Activated B cell treated with CpG ODN at 0.5 μM for 24 hours (primary cell): Measurements from ENCODE around the gene GIPC3. TPM values are rescaled to one million over a fixed set of nuclear protein-coding genes. Genes with fewer than 3 reads are reported as not detected.

ENCODE experiments used
- ATAC-seq: fragments of 200-7000 bp; cut with Tn5 transposase; one replicate; pipeline ENCODE4 v1.10.0; 2021; ENCODE audit warnings: low read depth, mild to moderate bottlenecking, moderate library complexity
- CTCF ChIA-PET: fragments of 350-600 bp; sonication (Branson Sonifier 250); formaldehyde crosslinking; loops from one replicate; lab custom pipeline; 2021; ENCODE audit warnings: antibody characterized with exemption; lab: Charles Lee
- POLR2A ChIA-PET: fragments of 350-600 bp; sonication (Branson Sonifier 250); formaldehyde crosslinking; loops from one replicate; lab custom pipeline; 2021; ENCODE audit warnings: antibody characterized with exemption; lab: Charles Lee
- DNase-seq: peaks from one replicate; pipeline ENCODE4 v3.0.0; 2022
- H3K27ac Mint-ChIP-seq: one replicate; pipeline ENCODE4 v1.8.0; 2020; ENCODE audit warnings: mixed read lengths
- H3K27me3 Mint-ChIP-seq: one replicate; pipeline ENCODE4 v1.8.0; 2021; ENCODE audit warnings: mixed read lengths
- H3K36me3 Mint-ChIP-seq: one replicate; pipeline ENCODE4 v1.8.0; 2021; ENCODE audit warnings: low read depth, mixed read lengths
- H3K4me1 Mint-ChIP-seq: one replicate; pipeline ENCODE4 v1.8.0; 2021; ENCODE audit warnings: mixed read lengths
- H3K4me3 Mint-ChIP-seq: one replicate; pipeline ENCODE4 v1.8.0; 2020; ENCODE audit warnings: mild to moderate bottlenecking, mixed read lengths
- H3K9me3 Mint-ChIP-seq: one replicate; pipeline ENCODE4 v1.8.0; 2020; ENCODE audit warnings: mixed read lengths
- CTCF ChIP-seq: fragments of 200-600 bp; IDR thresholded peaks from one replicate; pipeline ENCODE4 v1.8.0; 2022; ENCODE audit warnings: antibody characterized with exemption, mild to moderate bottlenecking
- intact Hi-C: fragments of 100-400 bp; cut with micrococcal nuclease; formaldehyde crosslinking; loops from one replicate; pipeline ENCODE4 v1.15.1; 2024
- total RNA-seq: library from RNA; stranded (reverse); gene quantifications from 2 replicates; pipeline ENCODE4 v1.2.3, GENCODE V29; 2022

GIPC3 gene
- total RNA-seq, 1 donor from 2014 or later: 0.29 TPM

- intact Hi-C loops: no loop called here
- H3K27ac Mint-ChIP-seq: peak overlapping the region; percentile 19
These were observed 39.2 kb upstream of the GIPC3 start for GRCh38 chr19:3546119-3546518.

GRCh38 chr19:3547301-3547731, 38.0 kb upstream of the GIPC3 start:
- ChIA-PET POLR2A (interaction anchor here (0.6 kb wide), 1 partner anchor 75 kb away, joined by 8 read pairs; no protein-coding TSS in a partner anchor), CTCF (interaction anchor here (4.3 kb wide), 1 partner anchor 9 kb away, joined by 37 read pairs; the partner anchor contains the start of gene MFSD12)
- TF ChIP-seq CTCF: no peak
- H3K27me3 Mint-ChIP-seq: no peaks in the 10 kb centered on the region
- H3K4me3 Mint-ChIP-seq: no peak overlapping the region
- H3K9me3 Mint-ChIP-seq: no peaks in the 10 kb centered on the region
- ATAC-seq (no peak), DNase-seq (no peak)
- no peak overlapping the region for H3K27ac Mint-ChIP-seq
- intact Hi-C loops: no loop called here
- peaks cover 29% of the 10 kb centered on the region for H3K36me3 Mint-ChIP-seq
- peaks cover 17% of the 10 kb centered on the region for H3K4me1 Mint-ChIP-seq

More at GRCh38 chr19:3546119-3546518, 39.2 kb upstream of the GIPC3 start:
- Mint-ChIP-seq H3K4me3 (no peak overlapping the region), H3K27me3 (no peaks in the 10 kb centered on the region), H3K4me1 (peaks cover 11% of the 10 kb centered on the region), H3K36me3 (peaks cover 30% of the 10 kb centered on the region), H3K9me3 (no peaks in the 10 kb centered on the region)
- POLR2A ChIA-PET: interaction anchor here (0.8 kb wide), 1 partner anchor 11 kb away, joined by 3 read pairs; the partner anchor contains the start of gene MFSD12
- CTCF ChIA-PET: interaction anchor here (1.2 to 4.3 kb wide), 7 partner anchors 10 to 110 kb away, joined by 3 to 37 read pairs (median 6); partner anchors contain the start of genes GIPC3 and MFSD12
- DNase-seq (no peak), ATAC-seq (no peak)
- no peak for TF ChIP-seq CTCF

- intact Hi-C loops: no loop called here
- no peak for TF ChIP-seq CTCF
- no peak for DNase-seq
- CTCF ChIA-PET: interaction anchor here (4.3 kb wide), 1 partner anchor 9 kb away, joined by 37 read pairs; the partner anchor contains the start of gene MFSD12
- peaks cover 21% of the 10 kb centered on the region for H3K4me1 Mint-ChIP-seq
- no peak overlapping the region for H3K27ac Mint-ChIP-seq
- POLR2A ChIA-PET: interaction anchor here (0.6 kb wide), 1 partner anchor 74 kb away, joined by 8 read pairs; no protein-coding TSS in a partner anchor
- H3K36me3 Mint-ChIP-seq: peaks cover 27% of the 10 kb centered on the region
- ATAC-seq: no peak
- H3K9me3 Mint-ChIP-seq: no peaks in the 10 kb centered on the region
- H3K27me3 Mint-ChIP-seq: no peaks in the 10 kb centered on the region
- no peak overlapping the region for H3K4me3 Mint-ChIP-seq
These were observed 37.5 kb upstream of the GIPC3 start for GRCh38 chr19:3547767-3548282.

GRCh38 chr19:3548606-3549005, 36.7 kb upstream of the GIPC3 start:
- Mint-ChIP-seq H3K36me3 (peaks cover 27% of the 10 kb centered on the region), H3K27me3 (no peaks in the 10 kb centered on the region), H3K9me3 (no peaks in the 10 kb centered on the region), H3K4me1 (peaks cover 29% of the 10 kb centered on the region), H3K4me3 (no peak overlapping the region), H3K27ac (no peak overlapping the region)
- ChIA-PET CTCF (no interaction called here), POLR2A (no interaction called here)
- TF ChIP-seq CTCF: no peak
- intact Hi-C loops: no loop called here
- DNase-seq (no peak), ATAC-seq (no peak)

GRCh38 chr19:3549816-3550215, 35.5 kb upstream of the GIPC3 start:
- Mint-ChIP-seq H3K9me3 (no peaks in the 10 kb centered on the region), H3K27ac (no peak overlapping the region), H3K27me3 (no peaks in the 10 kb centered on the region), H3K4me3 (no peak overlapping the region), H3K36me3 (peaks cover 27% of the 10 kb centered on the region), H3K4me1 (peaks cover 39% of the 10 kb centered on the region)
- ATAC-seq (no peak), DNase-seq (no peak)
- ChIA-PET POLR2A (interaction anchor here (0.6 kb wide), 1 partner anchor 677 kb away, joined by 4 read pairs; no protein-coding TSS in a partner anchor), CTCF (no interaction called here)
- TF ChIP-seq CTCF: no peak
- intact Hi-C loops: loop anchor here (10.0 kb wide), 1 partner anchor 515 kb away; the partner anchor contains the start of gene ZBTB7A
